Measurements from ENCODE around the gene KCNQ4.
A peak's percentile ranks its signal among the peaks of the same experiment; 100 is the strongest.

KCNQ4 gene

GRCh38 chr1:40844887-40845878, 61.6 kb downstream of the KCNQ4 start:
- DNase-seq = no peak

- no peak for DNase-seq
These were observed 62.3 kb downstream of the KCNQ4 start for GRCh38 chr1:40845895-40846294.

GRCh38 chr1:40847023-40847745, 63.6 kb downstream of the KCNQ4 start:
- no peak for DNase-seq

GRCh38 chr1:40848530-40849189, 65.1 kb downstream of the KCNQ4 start:
- DNase-seq = peak; percentile 88

GRCh38 chr1:40849801-40850592, 66.4 kb downstream of the KCNQ4 start:
- peak; percentile 72 for DNase-seq

- DNase-seq = no peak
These were observed 68.1 kb downstream of the KCNQ4 start for GRCh38 chr1:40851643-40852042.

GRCh38 chr1:40853113-40853884, 69.7 kb downstream of the KCNQ4 start:
- DNase-seq = no peak

- DNase-seq = peak; percentile 15
These were observed 70.2 kb downstream of the KCNQ4 start for GRCh38 chr1:40853885-40854170.

GRCh38 chr1:40855513-40855912, 71.9 kb downstream of the KCNQ4 start:
- peak; percentile 52 for DNase-seq

- DNase-seq = no peak
These were observed 72.5 kb downstream of the KCNQ4 start for GRCh38 chr1:40856116-40856515.

GRCh38 chr1:40856656-40857302, 73.2 kb downstream of the KCNQ4 start:
- DNase-seq = peak; percentile 94

- peak; percentile 95 for DNase-seq
These were observed 74.2 kb downstream of the KCNQ4 start for GRCh38 chr1:40857737-40858136.

GRCh38 chr1:40858856-40859416, 75.3 kb downstream of the KCNQ4 start:
- DNase-seq = peak; percentile 81

- DNase-seq = no peak
These were observed 77.2 kb downstream of the KCNQ4 start for GRCh38 chr1:40860706-40861223.

- DNase-seq = peak; percentile 36
These were observed 77.8 kb downstream of the KCNQ4 start for GRCh38 chr1:40861224-40862003.

- peak; percentile 97 for DNase-seq
These were observed 78.6 kb downstream of the KCNQ4 start, which contains the start of gene CITED4 for GRCh38 chr1:40862008-40862863. Gene CITED4, minus strand, starts transcription at chr1:40862363. Its CDS starts 236 bp downstream, at chr1:40862127.

- no peak for DNase-seq
These were observed 84.6 kb downstream of the KCNQ4 start for GRCh38 chr1:40868051-40868723.

GRCh38 chr1:40870135-40870728, 86.6 kb downstream of the KCNQ4 start:
- DNase-seq = no peak
